ENCODE data around the gene SEC24A.
"Not testable (repeated sequence)": the region's sequence is repeated elsewhere in the genome, so short reads cannot be mapped to it uniquely, and the experiment has no call there.

The SEC24A gene

DNA sequence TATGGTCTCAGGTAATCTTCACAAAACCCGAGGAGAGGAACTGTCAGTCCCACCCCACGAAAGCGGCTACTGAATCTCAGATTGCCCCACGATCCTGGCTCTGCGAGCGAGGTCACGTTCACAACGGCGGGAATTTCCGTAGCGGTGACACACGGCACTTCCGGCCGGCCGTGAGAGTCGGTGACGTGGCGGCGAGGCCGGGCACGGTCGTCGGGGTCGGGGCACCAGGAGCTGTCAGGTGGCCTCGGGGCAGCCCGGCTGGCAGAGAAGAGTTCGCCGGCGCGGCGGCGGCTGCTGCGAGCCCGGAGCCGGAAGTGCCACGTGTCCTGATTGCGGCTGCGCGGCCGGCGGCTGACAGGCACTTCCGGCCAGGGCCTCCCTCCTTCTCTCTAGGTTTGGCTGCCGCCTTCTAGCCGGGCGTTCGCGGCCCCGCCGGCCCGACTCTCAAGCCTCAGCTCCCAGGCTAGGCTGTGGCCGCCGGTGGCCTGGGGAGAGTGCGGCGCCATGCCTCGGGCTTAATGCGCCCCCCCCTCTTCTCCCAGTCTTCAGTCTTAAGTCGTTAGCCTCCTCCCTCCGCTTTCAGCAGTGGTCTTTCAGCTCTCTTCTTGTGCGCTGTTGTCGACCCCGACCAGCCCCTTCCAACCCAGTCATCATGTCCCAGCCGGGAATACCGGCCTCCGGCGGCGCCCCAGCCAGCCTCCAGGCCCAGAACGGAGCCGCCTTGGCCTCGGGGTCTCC lies at the start of gene SEC24A:
TSS of gene SEC24A (plus strand) at position 361 of the 738 bp plus-strand sequence. CDS start at position 653, 292 bp downstream.
- DNase-seq, result peak; percentile 76

DNA sequence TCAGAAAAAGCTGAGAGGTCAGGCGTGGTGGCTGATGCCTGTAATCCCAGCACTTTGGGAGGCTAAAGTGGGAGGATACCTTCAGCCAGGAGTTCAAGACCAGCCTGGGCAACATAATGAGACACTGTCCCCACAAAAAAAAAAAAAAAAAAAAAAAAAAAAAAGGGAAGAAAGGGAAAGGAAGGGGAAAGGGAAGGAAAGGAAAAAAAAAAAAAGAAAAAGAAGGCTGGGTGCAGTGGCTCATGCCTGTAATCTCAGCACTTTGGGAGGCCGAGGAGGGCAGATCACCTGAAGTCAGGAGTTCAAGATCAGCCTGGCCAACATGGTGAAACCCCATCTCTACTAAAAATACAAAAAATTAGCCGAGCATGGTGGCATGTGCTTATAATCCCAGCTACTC lies 48.8 kb upstream of the SEC24A start:
- DNase-seq, result not testable (repeated sequence)

DNA sequence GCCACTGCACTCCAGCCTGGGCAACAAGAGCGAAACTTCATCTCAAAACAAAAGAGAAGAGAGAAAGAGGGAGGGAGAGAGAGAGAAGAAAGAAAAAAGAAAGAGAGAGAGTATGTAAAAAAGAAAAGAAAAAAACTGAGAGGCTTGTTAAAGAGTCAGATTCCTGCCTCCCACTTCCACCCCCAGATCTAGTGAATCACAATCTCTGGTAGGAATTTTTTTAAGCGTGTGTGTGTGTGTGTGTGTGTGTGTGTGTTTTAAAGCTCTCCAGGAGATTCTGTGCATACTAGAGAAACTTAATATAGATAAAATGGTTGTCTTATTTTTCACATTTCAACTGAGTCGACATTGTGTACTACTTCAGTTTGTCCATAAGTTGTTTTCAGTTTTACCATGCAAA lies 48.0 kb upstream of the SEC24A start:
- DNase-seq, result no peak

DNA sequence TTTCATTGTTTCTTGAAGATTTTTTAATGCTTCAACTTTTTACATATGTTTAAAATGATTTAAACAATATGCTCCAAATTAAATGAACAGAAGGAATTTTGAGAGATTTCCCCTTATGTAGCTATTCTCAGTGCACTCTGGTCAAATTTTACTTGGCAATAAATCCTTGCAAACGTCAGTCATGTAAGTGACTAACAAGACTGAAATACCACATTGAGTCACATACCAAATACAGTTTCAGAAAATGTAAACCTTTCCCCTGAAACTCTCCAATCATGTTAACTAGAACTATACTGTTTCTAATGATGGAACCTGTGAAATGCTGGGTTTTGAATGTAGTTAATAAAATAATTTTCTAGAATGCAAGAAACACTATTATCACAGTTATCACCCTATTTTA lies 45.5 kb upstream of the SEC24A start:
- DNase-seq, result peak; percentile 10

GRCh38 chr5:134604908-134605307 lies 43.7 kb upstream of the SEC24A start:
- DNase-seq, result no peak

DNA sequence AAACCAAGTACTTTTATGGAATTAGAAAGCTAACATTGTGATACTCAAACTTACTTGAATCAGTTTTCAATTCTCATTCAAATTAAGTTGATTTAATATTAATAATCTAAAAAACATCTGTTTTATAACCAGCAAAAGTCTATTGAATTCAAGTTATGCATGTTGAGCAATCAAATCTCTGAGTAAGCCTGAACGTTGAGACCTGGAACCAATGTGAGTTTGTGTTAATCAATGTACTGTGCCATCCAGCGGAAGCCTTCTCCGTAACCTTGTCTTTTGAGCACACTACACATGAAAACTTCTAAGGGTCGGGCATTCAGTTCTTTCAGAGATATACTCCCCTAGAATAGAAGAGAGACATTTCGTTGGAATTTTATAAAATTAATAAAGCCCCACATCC lies 41.9 kb upstream of the SEC24A start:
- no peak for DNase-seq

DNA sequence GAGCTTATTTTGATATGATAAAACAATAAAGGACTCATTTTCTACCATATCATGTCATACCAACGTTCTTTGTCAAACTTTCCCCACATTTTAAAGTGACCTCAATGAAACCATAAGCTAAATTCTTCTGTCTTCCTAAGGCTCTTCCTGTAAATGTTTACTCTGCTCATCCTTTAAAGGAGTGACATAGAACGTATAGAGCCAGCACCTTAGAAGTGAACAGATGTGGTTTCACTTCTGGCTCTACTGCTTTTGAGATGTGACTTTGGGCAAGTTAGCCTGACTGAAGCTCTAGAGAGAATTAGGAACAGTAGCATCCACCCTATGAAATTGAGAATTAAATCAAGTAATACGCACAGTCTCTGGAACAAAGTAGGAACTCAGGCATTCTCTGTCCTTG lies 40.0 kb upstream of the SEC24A start:
- DNase-seq, result no peak

DNA sequence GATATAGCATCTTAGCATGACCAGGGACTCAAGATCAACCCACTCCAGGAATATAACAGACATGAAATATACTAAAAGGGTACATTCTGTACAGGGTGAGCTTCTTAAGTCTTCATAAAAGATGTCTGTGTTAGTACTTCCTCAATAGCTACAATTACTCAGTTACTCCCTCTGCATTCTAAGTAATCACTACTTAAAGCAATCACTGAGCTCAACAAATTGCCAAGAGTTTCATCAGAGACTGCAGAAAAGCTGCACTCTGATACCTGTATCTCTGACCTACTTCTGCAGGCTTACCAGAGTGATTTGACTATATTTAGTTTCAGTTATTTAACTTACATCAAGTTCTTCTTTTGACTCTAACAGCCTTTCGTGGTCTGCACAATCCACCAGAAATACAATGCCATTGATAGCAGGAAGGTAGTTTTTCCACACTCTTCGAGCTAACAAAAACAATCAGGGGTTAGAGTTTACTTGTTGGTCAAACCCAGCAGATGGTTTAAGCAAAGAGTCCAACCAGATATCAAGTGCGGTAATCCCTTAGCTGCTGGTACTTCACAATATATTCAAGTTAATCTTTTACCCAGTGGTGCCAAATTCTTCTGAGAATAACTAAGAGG lies 39.2 kb upstream of the SEC24A start:
- DNase-seq, result peak; percentile 44

DNA sequence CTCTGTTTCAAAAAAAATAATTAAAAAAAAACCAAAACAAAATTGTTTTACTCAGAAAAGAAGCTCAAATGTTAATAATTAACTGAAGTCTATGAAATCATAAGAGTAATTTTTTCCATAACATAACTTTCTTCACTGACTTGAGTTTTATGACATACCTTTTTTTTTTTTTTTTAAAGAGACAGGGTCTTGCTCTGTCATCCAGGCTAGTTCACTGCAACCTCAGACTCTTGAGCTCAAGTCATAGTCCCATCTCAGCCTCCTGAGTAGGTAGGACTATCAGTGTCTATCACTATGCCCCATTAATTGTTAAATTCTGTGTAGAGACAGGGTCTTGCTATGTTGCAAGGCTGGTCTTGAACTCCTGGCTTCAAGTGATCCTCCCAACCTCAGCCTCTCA lies 37.9 kb upstream of the SEC24A start:
- no peak for DNase-seq

DNA sequence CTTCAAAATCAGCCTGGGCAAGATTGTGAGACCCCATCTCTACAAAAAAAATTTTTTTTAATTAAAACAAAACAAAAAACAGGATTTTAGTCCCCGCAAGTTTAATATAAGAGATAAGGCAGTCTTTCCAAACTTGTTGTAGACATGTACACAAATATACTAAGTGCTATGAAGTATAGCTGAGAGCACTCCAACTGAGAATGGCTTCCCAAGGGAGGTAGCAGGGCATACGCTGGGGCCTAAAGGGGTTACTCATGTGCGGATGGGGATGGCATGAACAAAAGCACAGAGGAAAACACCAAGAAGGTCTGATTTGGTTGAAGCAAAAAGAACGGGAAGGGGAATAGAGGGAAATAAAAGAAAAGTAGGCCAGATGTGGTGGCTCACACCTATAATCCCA lies 37.1 kb upstream of the SEC24A start:
- DNase-seq, result no peak

DNA sequence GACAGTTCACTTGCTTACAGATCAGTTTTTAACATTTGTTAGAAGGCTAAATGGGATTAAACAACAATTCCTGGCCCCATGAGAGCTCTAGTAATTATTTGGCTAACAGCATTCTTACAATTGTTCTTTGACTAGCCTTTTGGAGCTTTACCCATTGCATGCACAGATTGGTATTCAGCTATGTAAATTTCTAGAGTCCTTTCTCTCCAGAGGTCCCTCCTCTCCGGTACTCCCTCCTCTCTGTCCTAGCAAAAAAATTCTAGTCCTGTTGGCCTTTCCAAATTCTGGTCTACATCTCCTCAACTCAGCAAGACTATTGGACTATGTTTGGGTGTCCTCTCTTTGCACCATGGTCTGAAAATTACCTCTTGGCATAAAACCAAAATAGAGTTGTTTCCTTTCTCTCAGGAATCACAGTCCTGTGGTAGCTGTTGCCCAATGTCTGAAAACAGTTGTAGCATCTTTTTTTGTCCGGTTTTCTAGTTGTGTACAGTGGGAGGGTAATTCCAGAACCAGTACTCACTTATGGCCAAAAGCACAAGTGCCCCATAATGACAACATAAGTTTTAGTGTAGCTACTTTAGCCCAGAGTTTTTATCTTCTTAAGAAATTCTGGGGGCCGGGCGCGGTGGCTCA lies 34.0 kb upstream of the SEC24A start:
- no peak for DNase-seq

DNA sequence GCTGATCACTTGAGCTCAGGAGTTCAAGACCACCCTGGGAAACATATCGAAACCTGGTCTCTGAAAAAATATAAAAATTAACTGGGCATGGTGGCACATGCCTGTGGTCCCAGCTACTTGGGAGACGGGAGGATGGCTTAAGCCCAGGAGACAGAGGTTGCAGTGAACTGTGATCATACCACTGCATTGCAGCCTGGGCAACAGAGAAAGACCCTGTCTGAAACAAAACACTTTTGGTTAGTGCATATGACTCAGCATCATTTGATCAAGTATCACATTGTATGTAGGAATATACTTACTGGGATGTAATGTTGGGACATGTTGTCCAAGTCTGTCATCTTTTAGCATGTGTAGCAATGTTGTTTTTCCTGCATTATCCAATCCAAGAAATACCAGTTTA lies 28.0 kb upstream of the SEC24A start:
- no peak for DNase-seq

GRCh38 chr5:134625559-134625958 lies 23.0 kb upstream of the SEC24A start:
- no peak for DNase-seq

DNA sequence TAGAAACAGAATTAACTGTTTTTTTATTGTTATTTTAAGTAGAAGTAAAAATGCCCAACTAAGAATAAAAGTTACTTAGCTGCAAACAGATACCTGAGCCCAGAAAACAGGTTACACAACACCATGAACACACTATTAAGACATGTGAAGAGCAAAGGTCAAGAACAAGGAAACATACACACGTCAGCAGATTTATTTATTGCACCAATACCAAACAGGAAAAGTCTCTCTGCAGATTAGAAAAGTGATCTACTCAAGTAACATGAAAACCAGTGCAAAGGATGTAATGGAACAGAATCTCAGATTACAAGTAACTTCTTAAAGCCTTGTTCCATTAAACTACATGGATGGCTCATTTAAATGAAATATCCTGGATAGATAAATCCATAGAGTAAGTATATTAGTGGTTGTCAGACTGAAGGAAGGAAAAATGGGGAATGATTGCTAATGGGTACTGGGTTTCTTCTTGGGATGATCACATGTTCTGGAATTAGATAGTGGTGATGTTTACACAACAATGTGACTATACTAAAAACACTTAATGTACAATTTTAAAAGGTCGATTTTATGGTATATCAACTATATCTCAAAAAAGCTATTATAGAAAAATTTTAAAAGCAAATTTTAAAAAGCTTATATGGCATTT lies 22.1 kb upstream of the SEC24A start:
- DNase-seq, result no peak

DNA sequence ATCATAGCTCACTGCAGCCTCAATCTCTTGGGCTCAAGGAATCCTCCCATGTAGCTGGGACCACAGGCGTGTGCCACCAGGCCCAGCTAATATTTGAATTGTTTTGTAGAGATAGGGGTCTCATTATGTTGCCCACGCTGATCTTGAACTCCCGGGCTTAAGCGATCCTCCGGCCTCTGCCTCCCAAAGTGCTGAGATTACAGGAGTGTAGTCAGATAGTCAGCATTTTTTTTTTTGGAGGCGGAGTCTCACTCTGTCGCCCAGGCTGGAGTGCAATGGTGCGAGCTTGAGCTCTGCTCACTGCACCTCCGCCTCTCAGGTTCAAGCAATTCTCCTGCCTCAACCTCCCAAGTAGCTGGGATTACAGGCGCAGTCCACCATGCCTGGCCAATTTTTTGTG lies 14.4 kb upstream of the SEC24A start:
- DNase-seq, result no peak

- DNase-seq, result not testable (repeated sequence)
Observed at GRCh38 chr5:134635366-134635765, 13.2 kb upstream of the SEC24A start.

DNA sequence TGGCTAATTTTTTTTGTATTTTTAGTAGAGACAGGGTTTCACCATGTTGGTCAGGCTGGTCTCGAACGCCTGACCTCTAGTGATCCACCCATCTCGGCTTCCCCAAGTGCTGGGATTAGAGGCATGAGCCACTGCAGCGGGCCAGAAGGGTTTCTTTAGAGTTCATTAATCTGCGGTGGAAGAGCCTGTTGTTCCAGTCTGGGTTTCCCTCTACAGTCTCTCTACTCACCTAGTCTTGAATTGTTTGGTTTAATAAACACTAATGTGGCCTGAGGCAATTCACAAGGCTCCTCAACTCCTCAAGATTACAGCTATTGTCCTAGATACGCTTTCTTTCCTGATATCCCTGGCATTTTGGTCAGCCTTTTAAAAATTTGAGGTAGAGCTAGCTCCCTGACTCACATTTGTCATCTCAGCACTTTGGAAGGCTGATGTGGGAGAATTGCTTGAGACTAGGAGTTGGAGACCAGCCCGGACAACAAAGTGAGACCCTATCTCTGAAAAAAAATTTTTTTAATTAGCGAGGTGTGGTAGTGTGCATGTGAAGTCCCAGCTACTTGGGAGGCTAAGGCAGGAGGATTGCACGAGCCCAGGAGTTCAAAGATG lies 11.4 kb upstream of the SEC24A start:
- DNase-seq, result no peak

DNA sequence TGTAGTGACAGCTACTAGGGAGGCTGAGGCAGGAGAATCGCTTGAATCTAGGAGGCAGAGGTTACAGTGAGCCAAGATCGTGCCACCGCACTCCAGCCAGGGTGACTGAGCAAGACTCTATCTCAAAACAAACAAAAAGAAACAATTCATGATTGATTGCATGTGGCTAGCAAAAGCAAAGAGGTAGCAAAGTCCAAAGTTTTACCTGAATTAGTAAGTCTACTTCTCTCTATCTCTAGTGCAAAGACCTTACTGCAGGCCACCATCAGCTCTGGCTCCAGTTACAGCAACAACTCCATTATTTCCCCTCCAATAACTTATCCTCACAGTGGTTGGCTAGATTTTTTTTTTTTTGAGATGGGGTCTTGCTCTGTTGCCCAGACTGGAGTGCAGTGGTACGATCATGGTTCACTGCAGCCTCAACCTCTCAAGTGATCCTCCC lies 9.8 kb upstream of the SEC24A start:
- no peak for DNase-seq

GRCh38 chr5:134642931-134643530 lies 5.6 kb upstream of the SEC24A start:
- DNase-seq, result no peak

DNA sequence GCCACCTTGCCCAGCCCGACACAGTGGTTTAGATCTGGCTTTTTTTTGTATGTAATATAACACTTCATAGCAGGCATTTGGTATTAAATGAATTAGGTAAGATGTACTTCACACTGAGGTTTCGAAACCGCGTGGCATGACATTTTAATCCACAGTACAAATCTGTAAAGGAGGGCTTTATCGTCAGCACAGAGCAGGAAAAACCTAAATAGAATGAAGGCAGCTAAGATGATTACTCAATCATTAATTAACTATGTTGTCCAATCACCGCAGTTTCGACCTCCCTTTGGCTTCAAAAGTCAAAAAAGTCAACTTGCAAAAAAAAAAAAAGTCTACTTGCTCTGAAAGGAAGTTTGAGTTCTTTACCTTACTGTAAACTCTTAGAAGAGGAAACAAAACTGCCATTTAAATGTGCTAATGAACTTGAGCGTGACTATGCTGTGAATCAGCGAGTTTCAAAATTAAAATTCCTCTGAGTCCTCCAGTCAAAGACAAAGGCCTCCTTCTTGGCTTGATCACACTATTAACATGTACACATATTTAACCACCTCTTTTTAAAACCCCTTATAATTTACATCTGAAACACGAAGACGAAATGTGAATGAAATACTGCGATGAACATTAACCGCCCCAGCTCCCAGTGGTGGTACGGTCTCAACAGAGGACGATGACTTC lies 698 bp upstream of the SEC24A start:
- peak; percentile 93 for DNase-seq

DNA sequence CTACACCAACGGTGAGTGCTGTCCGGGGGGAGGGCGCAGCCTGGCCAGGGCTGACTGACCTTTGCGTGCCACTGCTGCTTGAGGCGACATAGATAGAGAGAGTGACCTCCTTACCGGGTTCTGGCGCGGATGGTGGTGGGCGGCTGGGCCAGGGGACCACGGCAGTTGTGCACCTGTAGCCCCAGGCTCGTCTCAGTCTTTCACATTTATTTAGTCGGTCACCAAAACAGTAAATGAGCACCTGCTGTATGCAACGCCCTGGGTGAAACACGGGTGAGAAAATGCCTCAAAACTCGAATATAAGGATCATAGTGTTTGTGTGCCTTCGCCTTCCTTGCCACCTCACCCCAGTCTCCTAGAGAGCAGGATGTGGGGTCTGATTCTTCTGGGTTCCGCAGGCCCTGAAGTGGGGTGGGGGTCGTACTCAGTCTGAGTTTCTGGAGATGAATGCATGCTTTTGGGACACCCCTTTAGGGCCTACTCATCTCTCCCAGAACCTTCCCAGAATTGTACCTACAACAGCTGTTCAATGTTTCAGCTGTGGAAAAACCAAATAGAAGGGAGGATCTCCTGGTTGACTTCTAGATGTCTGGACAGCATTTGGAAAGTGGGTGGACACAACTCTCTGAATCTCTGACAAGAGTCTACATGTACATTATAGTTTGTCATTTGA lies 714 bp downstream of the SEC24A start:
- DNase-seq, result no peak

GRCh38 chr5:134650660-134651059 lies 2.1 kb downstream of the SEC24A start:
- not testable (repeated sequence) for DNase-seq
